GM21619 (cell line): ENCODE data around the gene CRADD.
A peak's percentile ranks its signal among the peaks of the same experiment; 100 is the strongest.

Experiments used
- ATAC-seq: cut with Tn5 transposase; IDR thresholded peaks from one replicate; pipeline ENCODE4 v1.9.1; 2021; ENCODE audit not compliant: unreplicated experiment

Gene CRADD

GRCh38 chr12:93888964-93889363 is 211.8 kb downstream of the CRADD start:
- no peak for ATAC-seq

- no peak for ATAC-seq
These were observed 212.5 kb downstream of the CRADD start for GRCh38 chr12:93889516-93890212.

- ATAC-seq: no peak
These were observed 215.5 kb downstream of the CRADD start for GRCh38 chr12:93892423-93893268.

- ATAC-seq: no peak
These were observed 217.4 kb downstream of the CRADD start for GRCh38 chr12:93894391-93895088.

GRCh38 chr12:93895089-93895445 is 217.9 kb downstream of the CRADD start:
- ATAC-seq: no peak

- ATAC-seq: no peak
These were observed 219.3 kb downstream of the CRADD start for GRCh38 chr12:93896427-93896826.

- ATAC-seq: no peak
These were observed 219.8 kb downstream of the CRADD start for GRCh38 chr12:93896952-93897351.

- ATAC-seq: no peak
These were observed 224.6 kb downstream of the CRADD start for GRCh38 chr12:93901739-93902138.

GRCh38 chr12:93902192-93902591 is 225.0 kb downstream of the CRADD start:
- ATAC-seq: no peak

GRCh38 chr12:93902736-93903562 is 225.8 kb downstream of the CRADD start:
- no peak for ATAC-seq

- peak; percentile 44 for ATAC-seq
These were observed 226.9 kb downstream of the CRADD start for GRCh38 chr12:93904124-93904523.

GRCh38 chr12:93908264-93908663 is 231.1 kb downstream of the CRADD start:
- ATAC-seq: no peak

- ATAC-seq: no peak
These were observed 231.8 kb downstream of the CRADD start for GRCh38 chr12:93908846-93909567.

GRCh38 chr12:93911396-93911795 is 234.2 kb downstream of the CRADD start:
- no peak for ATAC-seq

- no peak for ATAC-seq
These were observed 235.0 kb downstream of the CRADD start for GRCh38 chr12:93912086-93912733.

GRCh38 chr12:93913845-93914244 is 236.7 kb downstream of the CRADD start:
- no peak for ATAC-seq

GRCh38 chr12:93914281-93914680 is 237.1 kb downstream of the CRADD start:
- no peak for ATAC-seq

GRCh38 chr12:93915411-93915810 is 238.2 kb downstream of the CRADD start:
- ATAC-seq: no peak

- no peak for ATAC-seq
These were observed 239.2 kb downstream of the CRADD start for GRCh38 chr12:93916402-93916801.

- ATAC-seq: no peak
These were observed 241.1 kb downstream of the CRADD start for GRCh38 chr12:93918262-93918661.
